HepG2 (cell line): ENCODE measurements around the gene RAB20. TPM values are rescaled to one million over a fixed set of nuclear protein-coding genes. Genes with fewer than 3 reads are reported as not detected.

Source experiments
- ELF4 ChIP-seq: sonication (generic); formaldehyde crosslinking; IDR thresholded peaks from 2 replicates; pipeline ENCODE4 v1.5.0; 2020; ENCODE audit warnings: missing genetic modification reagents, mild to moderate bottlenecking, moderate library complexity, borderline replicate concordance
- FOSL1 ChIP-seq: sonication (generic); formaldehyde crosslinking; IDR thresholded peaks from 2 replicates; pipeline ENCODE4 v1.9.0; 2021; ENCODE audit warnings: missing genetic modification reagents, borderline replicate concordance
- GTF2F1 ChIP-seq: fragments of 150-350 bp; IDR thresholded peaks from 2 replicates; pipeline ENCODE4 v1.6.1; 2014; ENCODE audit warnings: low read length
- HMG20B ChIP-seq: conservative IDR thresholded peaks from 2 replicates; pipeline ENCODE4 v1.6.1; 2016; ENCODE audit warnings: missing genetic modification reagents, missing compliant biosample characterization
- IRF2 ChIP-seq: IDR thresholded peaks from 2 replicates; pipeline ENCODE4 v1.6.1; 2018; ENCODE audit warnings: missing genetic modification reagents, missing compliant biosample characterization
- MAFK ChIP-seq, 2 experiments: IDR thresholded peaks in 1 of 2; conservative IDR thresholded peaks in 1 of 2; 2 replicates each; pipeline ENCODE4 v1.6.1; 2011; ENCODE audit warnings: improper control_type of control experiment in 2 of 2, low read length in 2 of 2
- NFE2L2 ChIP-seq: fragments of 150-350 bp; IDR thresholded peaks from 2 replicates; pipeline ENCODE4 v1.6.1; 2014; ENCODE audit warnings: low read length
- RBFOX2 ChIP-seq: fragments of 200-400 bp; formaldehyde crosslinking; IDR thresholded peaks from 2 replicates; pipeline ENCODE4 v1.6.1; 2017; ENCODE audit warnings: low read depth, mild to moderate bottlenecking, low read length
- RFXAP ChIP-seq: sonication (generic); formaldehyde crosslinking; IDR thresholded peaks from 2 replicates; pipeline ENCODE4 v1.4.0; 2020; ENCODE audit warnings: missing genetic modification reagents, borderline replicate concordance
- TCF7 ChIP-seq: sonication (generic); IDR thresholded peaks from 2 replicates; pipeline ENCODE4 v1.6.1; 2016; ENCODE audit warnings: antibody characterized with exemption, low read depth
- ZBTB7A ChIP-seq: sonication (generic); formaldehyde crosslinking; IDR thresholded peaks from 2 replicates; pipeline ENCODE4 v1.8.0; 2022; ENCODE audit warnings: mild to moderate bottlenecking, missing genetic modification reagents
- ZNF367 ChIP-seq: sonication (generic); formaldehyde crosslinking; IDR thresholded peaks from 2 replicates; pipeline ENCODE4 v1.4.0; 2020; ENCODE audit warnings: missing genetic modification reagents, borderline replicate concordance
- polyA plus RNA-seq, 8 experiments: library from polyadenylated mRNA; depleted of rRNA in 3 of 8; stranded (reverse) in 7 of 8; unstranded in 1 of 8; fragments of >200 nt; fragmentation: Illumina TruSeq in 4 of 8; extraction: Trizol in 4 of 8; gene quantifications; 2 replicates each; pipeline versions ENCODE4 v1.2.1 to v1.2.3, GENCODE V29; 2011 to 2016; ENCODE audit warnings: low read depth in 4 of 8, missing spikeins in 1 of 8, mixed read lengths in 1 of 8; ENCODE audit not compliant: insufficient read depth in 1 of 8
- total RNA-seq, 5 experiments: library from RNA; depleted of rRNA; stranded (reverse); fragments of >200 nt; fragmentation: Illumina TruSeq; extraction: Trizol; gene quantifications; 2 replicates each; pipeline ENCODE4 v1.2.3, GENCODE V29; 2016; ENCODE audit warnings: low read depth in 1 of 5
- TF ChIP-seq, protein P1 (sequence below): sonication (generic); formaldehyde crosslinking; IDR thresholded peaks from 2 replicates; pipeline ENCODE4 v1.4.0; 2020; ENCODE audit warnings: missing genetic modification reagents
- TF ChIP-seq, protein P2 (sequence below): fragments of 450-650 bp; IDR thresholded peaks from 2 replicates; pipeline ENCODE4 v1.6.1; 2017
- TF ChIP-seq, protein P3 (sequence below): sonication (generic); formaldehyde crosslinking; IDR thresholded peaks from 2 replicates; pipeline ENCODE4 v1.5.0; 2020; ENCODE audit warnings: missing genetic modification reagents

Gene RAB20
- total and polyA plus RNA-seq, 2 of the 13 experiments (the other 11 are each of a cell fraction or from before 2014, with no cell fraction given): 15.6 to 30.5 TPM

DNA sequence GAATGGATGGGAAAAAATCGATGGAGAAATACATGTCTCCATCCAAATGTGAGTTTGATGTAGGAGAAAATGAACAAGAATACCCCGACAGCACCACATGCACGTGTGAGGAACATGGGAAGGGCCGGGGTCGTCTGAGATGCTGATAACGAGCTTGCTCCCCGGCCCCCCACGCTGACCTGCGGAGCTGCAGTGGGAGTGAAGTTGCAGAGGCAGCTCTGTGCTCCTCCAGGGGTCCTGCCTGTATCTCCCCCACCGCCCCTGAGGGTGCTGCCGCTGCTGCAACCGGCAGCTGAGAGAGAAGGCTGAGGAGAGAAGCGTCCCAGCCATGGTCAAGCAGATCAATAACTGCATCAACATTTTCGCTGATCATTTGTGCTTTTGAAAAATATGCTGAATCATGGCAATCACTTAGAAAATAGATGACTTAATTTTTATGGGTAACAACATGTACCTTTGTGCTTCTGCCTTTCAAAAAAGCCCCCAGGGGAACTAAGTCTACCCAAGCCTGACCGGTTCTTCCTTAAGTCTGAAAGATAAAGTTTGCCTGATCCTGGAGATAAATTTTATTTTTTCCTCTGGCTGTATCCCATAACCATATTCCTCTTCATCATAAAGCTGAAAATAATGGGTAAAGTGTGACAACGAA, 35.6 kb upstream of the RAB20 start (continued):
- TF ChIP-seq, protein P1, sequence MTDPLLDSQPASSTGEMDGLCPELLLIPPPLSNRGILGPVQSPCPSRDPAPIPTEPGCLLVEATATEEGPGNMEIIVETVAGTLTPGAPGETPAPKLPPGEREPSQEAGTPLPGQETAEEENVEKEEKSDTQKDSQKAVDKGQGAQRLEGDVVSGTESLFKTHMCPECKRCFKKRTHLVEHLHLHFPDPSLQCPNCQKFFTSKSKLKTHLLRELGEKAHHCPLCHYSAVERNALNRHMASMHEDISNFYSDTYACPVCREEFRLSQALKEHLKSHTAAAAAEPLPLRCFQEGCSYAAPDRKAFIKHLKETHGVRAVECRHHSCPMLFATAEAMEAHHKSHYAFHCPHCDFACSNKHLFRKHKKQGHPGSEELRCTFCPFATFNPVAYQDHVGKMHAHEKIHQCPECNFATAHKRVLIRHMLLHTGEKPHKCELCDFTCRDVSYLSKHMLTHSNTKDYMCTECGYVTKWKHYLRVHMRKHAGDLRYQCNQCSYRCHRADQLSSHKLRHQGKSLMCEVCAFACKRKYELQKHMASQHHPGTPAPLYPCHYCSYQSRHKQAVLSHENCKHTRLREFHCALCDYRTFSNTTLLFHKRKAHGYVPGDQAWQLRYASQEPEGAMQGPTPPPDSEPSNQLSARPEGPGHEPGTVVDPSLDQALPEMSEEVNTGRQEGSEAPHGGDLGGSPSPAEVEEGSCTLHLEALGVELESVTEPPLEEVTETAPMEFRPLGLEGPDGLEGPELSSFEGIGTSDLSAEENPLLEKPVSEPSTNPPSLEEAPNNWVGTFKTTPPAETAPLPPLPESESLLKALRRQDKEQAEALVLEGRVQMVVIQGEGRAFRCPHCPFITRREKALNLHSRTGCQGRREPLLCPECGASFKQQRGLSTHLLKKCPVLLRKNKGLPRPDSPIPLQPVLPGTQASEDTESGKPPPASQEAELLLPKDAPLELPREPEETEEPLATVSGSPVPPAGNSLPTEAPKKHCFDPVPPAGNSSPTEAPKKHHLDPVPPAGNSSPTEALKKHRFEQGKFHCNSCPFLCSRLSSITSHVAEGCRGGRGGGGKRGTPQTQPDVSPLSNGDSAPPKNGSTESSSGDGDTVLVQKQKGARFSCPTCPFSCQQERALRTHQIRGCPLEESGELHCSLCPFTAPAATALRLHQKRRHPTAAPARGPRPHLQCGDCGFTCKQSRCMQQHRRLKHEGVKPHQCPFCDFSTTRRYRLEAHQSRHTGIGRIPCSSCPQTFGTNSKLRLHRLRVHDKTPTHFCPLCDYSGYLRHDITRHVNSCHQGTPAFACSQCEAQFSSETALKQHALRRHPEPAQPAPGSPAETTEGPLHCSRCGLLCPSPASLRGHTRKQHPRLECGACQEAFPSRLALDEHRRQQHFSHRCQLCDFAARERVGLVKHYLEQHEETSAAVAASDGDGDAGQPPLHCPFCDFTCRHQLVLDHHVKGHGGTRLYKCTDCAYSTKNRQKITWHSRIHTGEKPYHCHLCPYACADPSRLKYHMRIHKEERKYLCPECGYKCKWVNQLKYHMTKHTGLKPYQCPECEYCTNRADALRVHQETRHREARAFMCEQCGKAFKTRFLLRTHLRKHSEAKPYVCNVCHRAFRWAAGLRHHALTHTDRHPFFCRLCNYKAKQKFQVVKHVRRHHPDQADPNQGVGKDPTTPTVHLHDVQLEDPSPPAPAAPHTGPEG: no peak
- TF ChIP-seq MAFK (conservative IDR thresholded peaks at IDR 0.05 in 1 of 2, IDR thresholded peaks at IDR 0.05 in 1 of 2; ENCODE audit: low read length in 2 of 2) (peak; percentile 91 to 93), GTF2F1 (no peak), RBFOX2 (no peak), TCF7 (no peak), HMG20B (CRISPR knock-in tag) (no peak), ELF4 (CRISPR knock-in tag) (no peak), NFE2L2 (peak; percentile 84), IRF2 (CRISPR knock-in tag) (no peak), FOSL1 (no peak), RFXAP (no peak), ZBTB7A (no peak), ZNF367 (CRISPR knock-in tag) (no peak)
- TF ChIP-seq, protein P2, sequence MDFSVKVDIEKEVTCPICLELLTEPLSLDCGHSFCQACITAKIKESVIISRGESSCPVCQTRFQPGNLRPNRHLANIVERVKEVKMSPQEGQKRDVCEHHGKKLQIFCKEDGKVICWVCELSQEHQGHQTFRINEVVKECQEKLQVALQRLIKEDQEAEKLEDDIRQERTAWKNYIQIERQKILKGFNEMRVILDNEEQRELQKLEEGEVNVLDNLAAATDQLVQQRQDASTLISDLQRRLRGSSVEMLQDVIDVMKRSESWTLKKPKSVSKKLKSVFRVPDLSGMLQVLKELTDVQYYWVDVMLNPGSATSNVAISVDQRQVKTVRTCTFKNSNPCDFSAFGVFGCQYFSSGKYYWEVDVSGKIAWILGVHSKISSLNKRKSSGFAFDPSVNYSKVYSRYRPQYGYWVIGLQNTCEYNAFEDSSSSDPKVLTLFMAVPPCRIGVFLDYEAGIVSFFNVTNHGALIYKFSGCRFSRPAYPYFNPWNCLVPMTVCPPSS: no peak
- TF ChIP-seq, protein P3, sequence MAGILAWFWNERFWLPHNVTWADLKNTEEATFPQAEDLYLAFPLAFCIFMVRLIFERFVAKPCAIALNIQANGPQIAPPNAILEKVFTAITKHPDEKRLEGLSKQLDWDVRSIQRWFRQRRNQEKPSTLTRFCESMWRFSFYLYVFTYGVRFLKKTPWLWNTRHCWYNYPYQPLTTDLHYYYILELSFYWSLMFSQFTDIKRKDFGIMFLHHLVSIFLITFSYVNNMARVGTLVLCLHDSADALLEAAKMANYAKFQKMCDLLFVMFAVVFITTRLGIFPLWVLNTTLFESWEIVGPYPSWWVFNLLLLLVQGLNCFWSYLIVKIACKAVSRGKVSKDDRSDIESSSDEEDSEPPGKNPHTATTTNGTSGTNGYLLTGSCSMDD (CRISPR knock-in tag): no peak
